ENCODE data around the gene CAMK1D. TPM values are rescaled to one million over a fixed set of nuclear protein-coding genes. Genes with fewer than 3 reads are reported as not detected.

Gene CAMK1D
- total RNA-seq, 3 donors from 2014 or later: 20.6 to 48.5 (median 32.8) TPM

- Histone ChIP-seq H3K4me3 (no peak overlapping the region), H3K36me3 (ENCODE audit: low read depth) (no peaks in the 10 kb centered on the region), H3K9me3 (no peaks in the 10 kb centered on the region), H3K4me1 (ENCODE audit: low read depth) (no peaks in the 10 kb centered on the region)
- intact Hi-C loops (cut with DNase I, micrococcal nuclease): no loop called here
- no peak for TF ChIP-seq CTCF (IDR thresholded peaks at IDR 0.05)
- DNase-seq (no peak), ATAC-seq (no peak)
Observed at GRCh38 chr10:12414278-12414989, 65.1 kb downstream of the CAMK1D start.

- DNase-seq: peak in 1 of 3 donors; percentile 29
- no peak for TF ChIP-seq CTCF (IDR thresholded peaks at IDR 0.05)
- Histone ChIP-seq H3K4me1 (ENCODE audit: low read depth) (no peaks in the 10 kb centered on the region), H3K4me3 (no peak overlapping the region), H3K9me3 (no peaks in the 10 kb centered on the region), H3K36me3 (ENCODE audit: low read depth) (no peaks in the 10 kb centered on the region)
- intact Hi-C loops (cut with DNase I, micrococcal nuclease): no loop called here
- peak; percentile 41 for ATAC-seq
Observed at GRCh38 chr10:12416344-12417050, 67.2 kb downstream of the CAMK1D start.

- H3K4me1 ChIP-seq (ENCODE audit: low read depth): no peaks in the 10 kb centered on the region
- no peak for ATAC-seq
- no peak for TF ChIP-seq CTCF (IDR thresholded peaks at IDR 0.05)
- DNase-seq: peak in 1 of 3 donors; percentile 29
- intact Hi-C loops (cut with DNase I, micrococcal nuclease): no loop called here
- no peaks in the 10 kb centered on the region for H3K9me3 ChIP-seq
- no peak overlapping the region for H3K4me3 ChIP-seq
- H3K36me3 ChIP-seq (ENCODE audit: low read depth): no peaks in the 10 kb centered on the region
Observed at GRCh38 chr10:12417331-12417730, 68.0 kb downstream of the CAMK1D start.

- Histone ChIP-seq H3K4me1 (ENCODE audit: low read depth) (no peaks in the 10 kb centered on the region), H3K4me3 (no peak overlapping the region), H3K36me3 (ENCODE audit: low read depth) (no peaks in the 10 kb centered on the region), H3K9me3 (no peaks in the 10 kb centered on the region)
- intact Hi-C loops (cut with DNase I, micrococcal nuclease): no loop called here
- TF ChIP-seq CTCF (IDR thresholded peaks at IDR 0.05): no peak
- ATAC-seq (peak; percentile 12), DNase-seq (peak in 1 of 3 donors; percentile 49)
Observed at GRCh38 chr10:12418000-12418399, 68.7 kb downstream of the CAMK1D start.

GRCh38 chr10:12418725-12419261 is 69.4 kb downstream of the CAMK1D start:
- H3K4me3 ChIP-seq: no peak overlapping the region
- no peaks in the 10 kb centered on the region for H3K9me3 ChIP-seq
- no peak for TF ChIP-seq CTCF (IDR thresholded peaks at IDR 0.05)
- DNase-seq (peak in 2 of 3 donors; percentile 25 to 45), ATAC-seq (no peak)
- intact Hi-C loops (cut with DNase I, micrococcal nuclease): no loop called here
- no peaks in the 10 kb centered on the region for H3K4me1 ChIP-seq (ENCODE audit: low read depth)
- H3K36me3 ChIP-seq (ENCODE audit: low read depth): no peaks in the 10 kb centered on the region

All from mucosa of descending colon (tissue), 3 donors.